Measurements from ENCODE around the gene TMEM179. TPM values are rescaled to one million over a fixed set of nuclear protein-coding genes. Genes with fewer than 3 reads are reported as not detected.

The TMEM179 gene
- total and polyA plus RNA-seq, 2 donors (not counting 3 experiments of a cell fraction or from before 2014, with no cell fraction given): 0.14 TPM; not detected in 1

- H3K4me3 ChIP-seq (replicated peaks in 1 of 3; ENCODE audit: insufficient read depth in 1 of 3, low read depth in 1 of 3, low read length in 3 of 3): no peak overlapping the region
- H3K36me3 ChIP-seq (ENCODE audit: control insufficient read depth in 2 of 2, extremely low read depth in 1 of 2, insufficient read depth in 2 of 2, low read length in 2 of 2): no peaks in the 10 kb centered on the region
- ChIA-PET CTCF (no interaction called here), POLR2A (no interaction called here)
- TF ChIP-seq FOS (IDR thresholded peaks at IDR 0.05; ENCODE audit: borderline replicate concordance, insufficient read depth, low read length) (no peak), GATA2 (IDR thresholded peaks at IDR 0.05; ENCODE audit: insufficient read depth, insufficient read length, low read depth, low read length) (no peak), CTCF (IDR thresholded peaks at IDR 0.05; ENCODE audit: extremely low read depth in 1 of 2, insufficient read depth in 1 of 2, low read depth in 1 of 2, low read length in 2 of 2) (no peak), JUN (IDR thresholded peaks at IDR 0.05; ENCODE audit: borderline replicate concordance, insufficient read depth, insufficient read length, low read depth) (no peak), EZH2 (IDR thresholded peaks at IDR 0.05; ENCODE audit: borderline replicate concordance, low read depth, low read length, severe bottlenecking) (no peak), MAX (IDR thresholded peaks at IDR 0.05; ENCODE audit: insufficient read depth, insufficient read length) (no peak), MYC (IDR thresholded peaks at IDR 0.05; ENCODE audit: low read depth, low read length) (no peak), POLR2AphosphoS5 (IDR thresholded peaks at IDR 0.05; ENCODE audit: insufficient read depth, low read depth, low read length) (no peak), POLR2A (IDR thresholded peaks at IDR 0.05; ENCODE audit: low read depth, low read length) (no peak)
- no peak overlapping the region for H3K27ac ChIP-seq (ENCODE audit: insufficient read depth, low read depth, low read length)
- intact Hi-C loops (cut with micrococcal nuclease): no loop called here
- H3K4me2 ChIP-seq (ENCODE audit: insufficient read depth, low read length): no peak overlapping the region
- no peak overlapping the region for H2AFZ ChIP-seq (ENCODE audit: low read depth, low read length)
- no peaks in the 10 kb centered on the region for H4K20me1 ChIP-seq (replicated peaks; ENCODE audit: control insufficient read depth, extremely low read depth, insufficient read depth, low read length)
- no TSS peak for BruUV-seq (replicated peaks)
- H3K4me1 ChIP-seq (ENCODE audit: control insufficient read depth, extremely low read depth, insufficient read depth, low read length): no peaks in the 10 kb centered on the region
- no peaks in the 10 kb centered on the region for H3K9me1 ChIP-seq (replicated peaks; ENCODE audit: control insufficient read depth, extremely low read depth, insufficient read depth, low read length)
- no peaks in the 10 kb centered on the region for H3K9me3 ChIP-seq (replicated peaks; ENCODE audit: control insufficient read depth, insufficient read depth, low read length)
- FAIRE-seq: no peak
- no peak for DNase-seq (ENCODE audit: low read depth, low spot score)
- no peaks in the 10 kb centered on the region for H3K27me3 ChIP-seq (ENCODE audit: control insufficient read depth in 2 of 2, insufficient read depth in 2 of 2, low read length in 2 of 2)
- H3K79me2 ChIP-seq (ENCODE audit: control insufficient read depth, insufficient read depth, low read length): no peaks in the 10 kb centered on the region
- dilution Hi-C loops (cut with MboI; ENCODE audit: extremely low pct_ligation_motif_present, low sequenced_read_pairs): no loop called here
- no peak overlapping the region for H3K9ac ChIP-seq (replicated peaks; ENCODE audit: extremely low read depth, insufficient read depth, low read length)
Observed at GRCh38 chr14:104592292-104592672, 12.3 kb downstream of the TMEM179 start.

Measured in endothelial cell of umbilical vein (primary cell).